IgD-negative memory B cell (primary cell): ENCODE results near the gene BDNF. TPM values are rescaled to one million over a fixed set of nuclear protein-coding genes. Genes with fewer than 3 reads are reported as not detected.
"Not testable (repeated sequence)": the region's sequence is repeated elsewhere in the genome, so short reads cannot be mapped to it uniquely, and the experiment has no call there.

ENCODE experiments used
- H3K27ac Mint-ChIP-seq, 3 donors: one replicate each; pipeline ENCODE4 v1.8.0; 2020 to 2022; ENCODE audit warnings: mild to moderate bottlenecking in 3 of 3, mixed read lengths in 3 of 3, moderate library complexity in 1 of 3
- H3K27me3 Mint-ChIP-seq: one replicate; pipeline ENCODE4 v1.8.0; 2021; ENCODE audit warnings: mixed read lengths
- H3K36me3 Mint-ChIP-seq: one replicate; pipeline ENCODE4 v1.8.0; 2020; ENCODE audit warnings: mild to moderate bottlenecking, mixed read lengths
- H3K4me1 Mint-ChIP-seq, 3 donors: one replicate each; pipeline ENCODE4 v1.8.0; 2020 to 2022; ENCODE audit warnings: mixed read lengths in 3 of 3, mild to moderate bottlenecking in 1 of 3
- H3K4me3 Mint-ChIP-seq, 4 donors: one replicate each; pipeline ENCODE4 v1.8.0; 2020 to 2022; ENCODE audit warnings: mild to moderate bottlenecking in 4 of 4, mixed read lengths in 4 of 4, moderate library complexity in 3 of 4
- H3K9me3 Mint-ChIP-seq, 3 donors: one replicate each; pipeline ENCODE4 v1.8.0; 2020 to 2021; ENCODE audit warnings: mixed read lengths in 3 of 3, mild to moderate bottlenecking in 1 of 3
- polyA plus RNA-seq: library from polyadenylated mRNA; unstranded; fragments of 300-500 nt; fragmentation: Illumina TruSeq; gene quantifications from one replicate; pipeline ENCODE4 v1.2.3, GENCODE V29; 2021

BDNF gene
- polyA plus RNA-seq, 1 donor from 2014 or later, result not detected

DNA sequence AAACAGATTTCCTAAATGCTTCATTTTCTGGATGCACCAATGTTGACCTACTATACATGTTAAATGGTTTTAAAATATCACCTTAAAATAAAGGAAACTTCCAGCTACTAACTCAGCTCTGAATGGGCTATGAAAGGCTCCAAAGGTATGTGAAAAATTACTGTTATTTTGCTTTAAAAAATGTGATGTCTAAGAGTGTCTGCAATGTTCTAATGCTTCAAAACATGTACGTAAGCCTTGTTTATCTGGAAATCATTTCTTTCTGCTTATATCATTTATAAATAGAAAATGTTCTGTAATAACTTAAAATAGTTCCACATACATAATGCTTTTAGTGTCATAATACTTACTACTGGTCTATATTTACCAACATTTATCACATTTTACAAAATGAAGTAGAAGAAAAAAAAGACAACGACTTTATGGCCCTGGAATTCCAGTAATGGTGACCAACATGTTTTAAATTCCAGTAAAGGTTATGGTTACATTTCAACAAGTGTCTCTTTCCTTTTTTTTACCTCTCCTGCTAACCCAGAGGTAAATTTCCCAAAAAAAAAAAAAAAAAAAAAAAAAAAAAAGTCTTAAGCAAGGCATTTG lies 2.5 kb downstream of the BDNF start:
- Mint-ChIP-seq H3K27me3 (peaks cover 45% of the 10 kb centered on the region), H3K27ac (no peak overlapping the region), H3K4me3 (no peak overlapping the region), H3K4me1 (peaks cover 11 to 22% (median 13%) of the 10 kb centered on the region in 3 donors), H3K36me3 (no peaks in the 10 kb centered on the region), H3K9me3 (no peaks in the 10 kb centered on the region)

DNA sequence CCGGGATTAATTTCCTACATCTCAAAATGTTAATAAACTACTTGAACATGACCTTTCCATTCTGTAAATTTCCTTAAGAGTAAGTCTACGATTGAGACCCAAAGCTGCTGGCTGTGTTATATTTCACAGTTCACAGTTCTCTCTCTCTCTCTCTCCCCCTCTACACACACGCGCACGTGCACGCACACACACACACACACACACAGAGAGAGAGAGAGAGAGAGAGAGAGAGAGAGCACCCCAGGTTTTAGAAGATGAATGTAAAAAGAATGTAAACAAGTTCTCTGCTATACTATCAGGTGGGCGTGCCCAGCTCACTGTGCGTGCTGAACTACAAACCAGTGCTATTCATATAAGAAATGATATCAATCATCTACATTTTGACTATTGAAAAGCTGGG lies 3.3 kb downstream of the BDNF start:
- Mint-ChIP-seq H3K4me1 (peaks cover 11 to 22% (median 13%) of the 10 kb centered on the region in 3 donors), H3K27me3 (peaks cover 45% of the 10 kb centered on the region), H3K9me3 (no peaks in the 10 kb centered on the region), H3K36me3 (no peaks in the 10 kb centered on the region), H3K27ac (no peak overlapping the region), H3K4me3 (no peak overlapping the region)

DNA sequence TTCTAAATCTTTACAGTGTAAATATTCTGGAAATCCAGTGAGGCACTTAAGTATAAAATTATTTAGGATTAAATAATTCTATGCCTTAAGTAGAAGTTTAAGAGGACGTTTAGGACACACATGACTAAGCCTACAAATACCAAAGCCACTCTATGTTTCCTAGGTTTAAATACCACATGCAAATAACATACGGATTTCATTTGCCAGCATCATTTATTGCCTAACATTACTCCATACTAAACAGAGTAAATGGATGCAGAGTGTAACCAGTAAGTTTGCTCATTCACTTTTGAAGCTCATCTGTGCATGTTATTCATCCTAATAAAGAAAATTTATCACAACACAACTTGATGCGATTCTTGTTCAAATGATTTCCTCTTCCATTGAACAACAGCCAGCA lies 4.1 kb downstream of the BDNF start:
- H3K4me1 Mint-ChIP-seq, result peaks cover 3 to 15% (median 8%) of the 10 kb centered on the region in 3 donors
- H3K4me3 Mint-ChIP-seq, result no peak overlapping the region
- peaks cover 37% of the 10 kb centered on the region for H3K27me3 Mint-ChIP-seq
- H3K27ac Mint-ChIP-seq, result no peak overlapping the region
- peaks cover 0 to 2% (median 0%) of the 10 kb centered on the region in 3 donors for H3K9me3 Mint-ChIP-seq
- H3K36me3 Mint-ChIP-seq, result no peaks in the 10 kb centered on the region

DNA sequence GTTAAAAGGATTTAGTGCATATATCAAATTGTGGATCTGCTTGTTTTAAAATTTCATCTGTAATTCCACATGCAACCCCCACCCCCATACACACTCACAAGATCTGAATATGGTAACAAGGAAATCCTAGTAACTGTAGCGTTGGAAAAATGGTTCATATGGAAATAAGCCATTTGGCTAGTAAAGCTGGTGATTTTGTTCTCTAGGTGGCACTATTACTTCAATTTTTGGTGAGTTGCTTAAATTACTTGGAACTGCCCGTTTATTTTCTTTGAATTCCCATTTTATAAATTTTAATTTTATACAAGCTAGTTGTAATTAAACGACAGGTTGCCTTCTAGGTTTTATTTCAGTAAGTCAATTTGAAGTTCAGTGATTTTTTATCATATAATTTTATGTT lies 5.3 kb downstream of the BDNF start:
- Mint-ChIP-seq H3K36me3 (peaks cover 3% of the 10 kb centered on the region), H3K27ac (no peak overlapping the region)

DNA sequence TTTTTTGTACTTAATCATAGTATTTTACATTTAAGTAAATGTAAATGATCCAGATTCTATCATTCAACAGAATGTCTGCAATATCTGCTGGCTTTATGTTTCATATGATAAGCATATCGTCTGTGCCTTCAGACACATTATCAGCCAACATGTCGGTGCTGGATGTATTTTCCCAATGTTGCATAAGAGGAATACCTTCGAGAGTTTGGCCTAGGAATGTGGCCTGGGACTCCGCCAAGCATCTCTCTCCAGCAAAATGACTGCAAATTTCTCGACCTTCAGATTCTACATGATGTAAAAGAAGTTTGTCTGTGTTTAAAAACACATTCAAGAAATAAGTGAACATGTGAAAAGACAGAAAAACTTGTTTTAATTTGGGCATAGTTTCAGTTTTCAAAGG lies 6.9 kb downstream of the BDNF start:
- H3K27ac Mint-ChIP-seq, result no peak overlapping the region
- H3K4me1 Mint-ChIP-seq, result no peaks in the 10 kb centered on the region
- peaks cover 0 to 3% (median 0%) of the 10 kb centered on the region in 3 donors for H3K9me3 Mint-ChIP-seq
- peaks cover 3% of the 10 kb centered on the region for H3K36me3 Mint-ChIP-seq
- H3K27me3 Mint-ChIP-seq, result peaks cover 17% of the 10 kb centered on the region
- no peak overlapping the region for H3K4me3 Mint-ChIP-seq

More for the DNA sequence above, 5.3 kb downstream of the BDNF start:
- peaks cover 0 to 3% (median 0%) of the 10 kb centered on the region in 3 donors for H3K9me3 Mint-ChIP-seq
- H3K4me3 Mint-ChIP-seq, result no peak overlapping the region
- H3K4me1 Mint-ChIP-seq, result peaks cover 0 to 11% (median 4%) of the 10 kb centered on the region in 3 donors
- peaks cover 31% of the 10 kb centered on the region for H3K27me3 Mint-ChIP-seq

DNA sequence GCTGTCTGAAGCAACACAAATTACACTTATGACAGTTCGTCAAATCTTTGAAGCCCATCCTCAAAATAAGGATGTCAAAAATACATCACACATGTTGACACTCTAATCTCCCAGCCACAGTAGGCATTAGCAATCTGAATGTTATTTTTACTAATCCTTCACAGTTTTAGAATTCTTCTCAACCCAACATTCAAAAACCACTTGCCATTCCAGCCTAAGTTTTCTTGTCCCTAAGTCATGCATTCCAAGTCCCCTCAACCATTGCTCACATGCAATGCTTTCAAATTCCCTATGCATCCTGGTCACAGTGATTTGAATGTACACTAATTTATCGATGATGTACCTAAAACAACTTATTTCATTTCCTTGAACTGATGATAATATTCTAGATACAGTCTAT lies 7.5 kb downstream of the BDNF start:
- Mint-ChIP-seq H3K36me3 (peaks cover 3% of the 10 kb centered on the region), H3K27me3 (peaks cover 17% of the 10 kb centered on the region), H3K27ac (no peak overlapping the region), H3K4me3 (no peak overlapping the region), H3K9me3 (peaks cover 0 to 3% (median 0%) of the 10 kb centered on the region in 3 donors), H3K4me1 (no peaks in the 10 kb centered on the region)

DNA sequence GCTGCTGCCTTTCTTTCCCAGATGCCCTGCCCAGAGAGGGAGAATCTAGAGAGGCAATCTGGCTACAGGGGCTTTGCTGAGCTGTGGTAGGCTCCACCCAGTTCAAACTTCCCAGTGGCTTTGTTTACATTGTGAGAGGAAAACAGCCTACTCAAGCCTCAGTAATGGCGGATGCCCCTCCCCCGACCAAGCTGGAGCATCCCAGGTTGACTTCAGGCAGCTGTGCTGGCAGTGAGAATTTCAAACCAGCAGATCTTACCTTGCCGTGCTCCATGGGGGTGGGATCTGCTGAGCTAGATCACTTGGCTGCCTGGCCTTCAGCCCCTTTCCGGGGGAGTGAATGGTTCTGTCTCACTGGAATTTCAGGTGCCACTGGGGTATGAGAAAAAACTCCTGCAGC lies 12.2 kb downstream of the BDNF start:
- H3K27me3 Mint-ChIP-seq, result peaks cover 2% of the 10 kb centered on the region
- no peak overlapping the region for H3K4me3 Mint-ChIP-seq
- no peaks in the 10 kb centered on the region for H3K4me1 Mint-ChIP-seq
- no peak overlapping the region for H3K27ac Mint-ChIP-seq
- H3K9me3 Mint-ChIP-seq, result peaks cover 0 to 3% (median 0%) of the 10 kb centered on the region in 3 donors
- H3K36me3 Mint-ChIP-seq, result peaks cover 3% of the 10 kb centered on the region

DNA sequence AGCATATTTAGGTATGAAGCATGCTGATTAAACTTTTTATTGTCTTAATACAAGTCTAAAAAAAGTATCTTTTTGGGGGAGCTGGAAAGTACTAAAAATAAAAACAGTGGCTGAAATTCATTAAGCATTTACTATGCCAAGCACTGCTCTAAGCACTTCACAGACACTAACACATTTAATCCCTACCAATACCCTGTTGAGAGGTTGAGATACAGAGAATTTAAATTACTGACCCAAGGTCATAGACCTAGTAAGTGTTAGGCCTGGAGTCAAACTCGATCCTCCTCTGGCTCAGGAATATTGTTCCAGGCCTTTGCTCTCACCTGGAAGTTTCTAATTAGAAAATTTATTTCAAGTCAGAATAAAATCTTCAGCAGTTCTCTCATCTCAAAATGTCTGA lies 18.6 kb downstream of the BDNF start:
- H3K36me3 Mint-ChIP-seq, result peaks cover 2% of the 10 kb centered on the region
- no peak overlapping the region for H3K4me3 Mint-ChIP-seq
- H3K27me3 Mint-ChIP-seq, result no peaks in the 10 kb centered on the region
- no peaks in the 10 kb centered on the region for H3K9me3 Mint-ChIP-seq
- H3K27ac Mint-ChIP-seq, result no peak overlapping the region
- H3K4me1 Mint-ChIP-seq, result no peaks in the 10 kb centered on the region

DNA sequence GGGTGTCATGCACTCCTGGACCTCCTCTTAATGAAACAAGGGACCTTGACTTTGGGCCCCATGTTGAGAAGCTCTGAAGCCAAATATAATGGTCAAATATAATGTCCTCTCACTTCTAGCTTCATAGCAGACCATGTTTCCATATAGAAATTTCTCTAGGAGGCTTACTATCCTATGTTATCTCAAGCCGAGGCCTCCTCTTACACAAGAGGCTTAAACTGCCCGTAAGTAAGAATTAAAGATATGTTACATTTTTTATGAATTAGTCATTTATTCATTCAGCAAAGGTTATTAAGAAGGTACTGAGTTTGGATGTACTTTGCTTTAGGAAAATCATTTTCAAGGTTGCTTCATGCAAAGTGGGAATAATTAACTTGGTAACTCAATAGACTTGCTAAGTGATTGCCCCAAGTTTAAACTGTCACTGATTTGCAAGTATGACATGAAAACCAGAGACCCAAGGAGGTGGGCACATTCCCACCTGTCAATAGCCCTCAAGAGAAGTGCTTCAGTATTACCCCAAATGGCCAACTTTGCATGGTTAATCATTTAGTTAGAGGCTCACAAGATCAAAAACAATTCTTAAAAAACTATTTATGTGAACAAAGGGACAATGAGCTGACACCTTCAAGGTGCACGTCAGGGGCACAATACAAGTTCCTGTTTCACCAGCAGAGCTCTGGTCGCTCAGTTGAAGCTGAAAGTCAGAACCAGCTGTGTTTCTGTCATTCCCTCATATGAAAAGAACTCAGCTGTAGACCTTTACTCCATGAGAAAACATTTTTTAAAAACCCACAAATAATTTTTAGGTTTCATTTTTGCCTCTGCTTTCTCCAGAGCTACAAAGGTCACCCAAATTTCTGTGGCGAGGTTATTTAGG lies 20.9 kb downstream of the BDNF start:
- Mint-ChIP-seq H3K36me3 (peaks cover 2% of the 10 kb centered on the region), H3K4me3 (no peak overlapping the region), H3K4me1 (no peaks in the 10 kb centered on the region), H3K27me3 (no peaks in the 10 kb centered on the region), H3K27ac (no peak overlapping the region), H3K9me3 (no peaks in the 10 kb centered on the region)

DNA sequence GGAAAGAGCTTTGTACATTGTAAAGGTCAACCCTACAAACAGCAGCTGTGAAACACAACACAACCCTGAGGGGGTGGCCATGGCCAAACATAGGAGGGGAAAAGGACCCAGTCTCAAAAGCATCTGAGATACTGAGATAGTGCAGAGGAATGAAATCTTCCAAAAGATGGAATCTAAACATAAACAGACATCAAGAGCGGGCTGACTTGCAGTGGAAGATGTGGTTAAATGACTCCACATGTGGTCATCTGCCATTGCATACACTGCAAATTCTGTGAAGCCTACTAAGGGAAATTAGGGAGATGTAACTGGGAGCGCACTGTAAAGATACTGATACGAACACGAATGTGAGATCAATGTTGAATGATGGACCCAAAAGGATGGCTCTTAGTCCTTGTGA lies 22.0 kb downstream of the BDNF start:
- no peaks in the 10 kb centered on the region for H3K9me3 Mint-ChIP-seq
- no peaks in the 10 kb centered on the region for H3K4me1 Mint-ChIP-seq

DNA sequence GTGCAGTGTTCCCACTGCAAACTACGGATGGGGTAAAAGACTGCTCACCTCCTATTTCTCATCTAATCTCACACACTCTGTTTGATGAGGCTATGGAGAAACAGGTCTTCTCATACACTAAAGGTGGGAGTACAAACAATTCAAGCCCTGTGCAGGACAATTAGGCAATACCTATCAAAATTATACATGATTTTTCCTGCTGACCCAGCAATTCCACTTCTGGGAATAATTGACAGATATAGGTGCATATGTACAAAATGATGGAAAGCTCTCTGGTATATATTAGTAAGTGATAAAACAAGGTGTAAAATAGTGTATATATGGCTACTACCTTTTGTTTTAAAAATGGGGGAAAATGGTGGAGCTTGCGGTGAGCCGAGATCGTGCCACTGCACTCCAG lies 23.1 kb downstream of the BDNF start:
- H3K4me3 Mint-ChIP-seq, result no peak overlapping the region
- H3K9me3 Mint-ChIP-seq, result no peaks in the 10 kb centered on the region
- no peaks in the 10 kb centered on the region for H3K27me3 Mint-ChIP-seq

More for the DNA sequence above, 22.0 kb downstream of the BDNF start:
- Mint-ChIP-seq H3K36me3 (peaks cover 2% of the 10 kb centered on the region), H3K27me3 (no peaks in the 10 kb centered on the region), H3K27ac (peak overlapping the region in 1 of 3 donors; percentile 10), H3K4me3 (no peak overlapping the region)

DNA sequence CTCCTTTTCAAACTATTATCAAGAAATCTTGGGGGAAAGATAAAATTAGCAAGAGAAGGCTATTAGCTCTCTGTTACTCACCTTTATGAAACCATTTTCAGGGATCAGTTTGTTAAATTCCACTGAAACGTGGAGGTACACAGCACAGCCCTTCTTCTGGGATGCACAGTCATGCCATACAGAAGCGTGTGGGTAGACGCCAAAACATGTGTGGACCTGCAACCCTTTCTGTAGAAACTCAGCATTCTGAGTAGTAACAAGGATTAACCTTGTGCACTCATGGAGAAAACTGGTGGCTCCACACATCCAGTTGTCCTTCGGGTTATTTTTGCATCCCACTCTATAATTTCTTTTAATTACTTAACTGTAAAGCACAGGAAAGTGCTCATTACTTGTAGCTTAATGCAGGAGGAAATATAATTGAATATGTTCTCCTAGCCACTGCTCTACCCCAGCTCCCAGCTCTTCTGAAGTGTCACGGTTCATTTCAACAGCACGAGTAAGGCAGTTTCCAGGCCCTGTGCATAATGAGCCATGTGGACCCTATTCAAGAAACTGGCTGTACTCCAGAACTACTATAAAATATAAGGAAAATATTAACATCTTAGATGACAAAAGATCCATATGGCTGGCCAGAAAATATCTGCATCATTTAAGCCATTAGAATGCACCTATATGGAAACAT lies 26.1 kb downstream of the BDNF start:
- no peak overlapping the region for H3K27ac Mint-ChIP-seq
- no peaks in the 10 kb centered on the region for H3K9me3 Mint-ChIP-seq
- H3K36me3 Mint-ChIP-seq, result peaks cover 2% of the 10 kb centered on the region
- no peaks in the 10 kb centered on the region for H3K4me1 Mint-ChIP-seq
- no peak overlapping the region for H3K4me3 Mint-ChIP-seq
- no peaks in the 10 kb centered on the region for H3K27me3 Mint-ChIP-seq

More for the DNA sequence above, 23.1 kb downstream of the BDNF start:
- Mint-ChIP-seq H3K36me3 (peaks cover 2% of the 10 kb centered on the region), H3K4me1 (no peaks in the 10 kb centered on the region), H3K27ac (no peak overlapping the region)

DNA sequence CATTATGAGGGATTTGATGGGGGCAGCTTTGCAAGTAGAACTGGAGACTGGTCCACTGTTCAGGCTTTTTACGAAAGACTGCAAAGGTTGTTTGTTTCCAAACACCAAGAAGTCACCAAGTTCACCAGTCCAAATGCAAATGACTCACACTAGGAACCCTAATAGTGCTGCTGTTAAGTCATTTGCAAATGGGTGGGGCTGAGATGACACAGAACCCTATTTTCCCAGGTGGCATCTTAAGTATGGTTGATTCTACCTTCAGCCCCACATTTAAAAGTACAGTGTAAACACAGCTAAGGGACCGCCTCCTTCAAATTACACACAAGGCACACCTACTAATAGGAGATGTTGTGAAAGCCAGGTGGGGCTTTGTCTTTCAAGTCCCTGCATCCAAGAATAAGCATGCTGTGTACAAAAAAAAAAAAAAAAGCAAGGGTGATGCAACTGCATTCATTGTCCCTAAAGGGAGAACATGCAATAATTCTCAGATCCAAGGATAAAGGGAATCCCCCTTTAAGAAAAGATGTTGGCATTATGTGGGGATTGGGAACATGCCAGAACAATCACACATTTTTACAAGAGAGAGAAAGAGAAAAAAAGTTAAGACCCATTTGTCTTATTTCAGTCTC lies 27.3 kb downstream of the BDNF start:
- H3K9me3 Mint-ChIP-seq, result peaks cover 0 to 4% (median 0%) of the 10 kb centered on the region in 3 donors
- H3K27ac Mint-ChIP-seq, result no peak overlapping the region
- peaks cover 2% of the 10 kb centered on the region for H3K36me3 Mint-ChIP-seq
- H3K4me3 Mint-ChIP-seq, result no peak overlapping the region
- no peaks in the 10 kb centered on the region for H3K27me3 Mint-ChIP-seq
- H3K4me1 Mint-ChIP-seq, result no peaks in the 10 kb centered on the region

DNA sequence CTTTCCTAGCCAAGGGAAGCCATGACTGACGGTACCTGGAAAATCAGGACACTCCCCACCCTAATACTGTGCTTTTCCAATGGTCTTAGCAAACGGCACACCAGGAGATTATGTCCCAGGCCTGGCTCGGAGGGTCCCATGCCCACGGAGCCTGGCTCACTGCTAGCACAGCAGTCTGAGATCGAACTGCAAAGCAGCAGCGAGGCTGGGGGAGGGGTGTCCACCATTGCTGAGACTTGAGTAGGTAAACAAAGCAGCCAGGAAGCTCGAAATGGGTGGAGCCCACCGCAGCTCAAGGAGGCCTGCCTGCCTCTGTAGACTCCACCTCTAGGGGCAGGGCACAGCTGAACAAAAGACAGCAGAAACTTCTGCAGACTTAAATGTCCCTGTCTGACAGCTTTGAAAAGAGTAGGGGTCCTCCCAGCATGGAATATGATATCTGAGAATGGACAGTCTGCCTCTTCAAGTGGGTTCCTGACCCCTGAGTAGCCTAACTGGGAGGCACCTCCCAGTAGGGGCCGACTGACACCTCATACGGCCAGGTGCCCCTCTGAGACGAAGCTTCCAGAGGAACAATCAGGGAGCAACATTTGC lies 34.6 kb downstream of the BDNF start:
- H3K27ac Mint-ChIP-seq, result not testable (repeated sequence)

More for the DNA sequence above, 34.6 kb downstream of the BDNF start:
- H3K9me3 Mint-ChIP-seq, result peaks cover 2 to 13% (median 4%) of the 10 kb centered on the region in 3 donors
- H3K36me3 Mint-ChIP-seq, H3K27me3 Mint-ChIP-seq, H3K4me3 Mint-ChIP-seq, H3K4me1 Mint-ChIP-seq: not testable (repeated sequence)
